NOMO-1 treated with DMSO at 0.1 percent for 48 hours (cell line): ENCODE data around the gene PLCH2.

Experiments
- DNase-seq: peaks from one replicate; lab custom pipeline; 2025; ENCODE audit not compliant: unreplicated experiment; lab: John Stamatoyannopoulos, UW

The PLCH2 gene

DNA sequence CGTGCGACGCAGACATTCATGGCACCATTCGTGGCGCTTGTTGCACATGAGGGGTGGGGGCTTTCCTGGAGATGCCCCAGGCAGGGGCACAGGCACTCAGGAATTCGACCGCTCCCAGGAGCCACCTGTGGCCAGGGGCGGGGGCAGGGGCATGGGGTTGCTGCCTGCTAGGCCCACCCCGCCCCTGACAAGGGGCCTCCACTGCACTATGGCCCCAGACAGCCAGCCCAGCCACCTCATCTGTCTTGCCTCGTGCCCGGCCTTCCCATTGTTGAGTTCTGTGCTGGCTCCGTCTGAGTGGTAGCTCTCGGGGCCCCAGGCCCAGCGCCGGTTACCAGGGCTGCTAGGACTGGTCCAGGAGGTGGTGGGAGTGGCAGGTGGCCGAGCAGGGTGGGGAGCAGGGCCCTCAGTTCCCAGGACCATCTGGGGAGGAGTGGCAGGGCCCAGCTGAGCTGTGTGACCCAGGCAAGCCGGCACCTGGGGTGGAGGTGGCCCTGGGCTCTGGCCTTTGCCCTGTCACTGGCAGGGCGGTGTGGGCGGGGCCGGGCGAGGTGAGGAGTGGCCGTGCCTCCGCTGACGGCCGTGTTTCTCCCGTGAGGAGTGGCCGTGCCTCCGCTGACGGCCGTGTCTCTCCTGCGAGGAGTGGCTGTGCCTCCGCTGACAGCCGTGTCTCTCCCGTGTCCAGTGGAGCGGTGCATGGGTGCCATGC lies 1.9 kb downstream of the PLCH2 start:
- DNase-seq = no peak

DNA sequence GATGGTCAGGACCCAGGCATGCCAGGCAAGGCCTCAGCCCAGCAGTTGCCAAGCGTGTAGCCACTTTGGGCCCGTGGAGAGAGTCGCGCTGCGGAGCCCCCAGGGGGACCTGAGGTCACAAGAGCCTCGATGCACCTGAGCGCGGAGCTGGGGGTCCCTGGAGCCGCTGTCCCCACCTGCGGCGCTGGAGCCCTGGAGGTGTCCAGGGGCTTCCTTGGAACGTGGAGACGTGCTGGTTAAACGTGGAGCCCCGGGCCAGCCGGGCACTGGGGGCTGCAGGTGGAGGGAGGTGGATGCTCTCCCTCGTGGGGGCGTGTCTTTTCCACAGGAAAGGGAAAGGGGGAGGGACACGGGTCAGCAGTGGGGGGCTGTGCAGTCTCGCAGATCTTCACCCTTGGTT lies 3.1 kb downstream of the PLCH2 start:
- no peak for DNase-seq

DNA sequence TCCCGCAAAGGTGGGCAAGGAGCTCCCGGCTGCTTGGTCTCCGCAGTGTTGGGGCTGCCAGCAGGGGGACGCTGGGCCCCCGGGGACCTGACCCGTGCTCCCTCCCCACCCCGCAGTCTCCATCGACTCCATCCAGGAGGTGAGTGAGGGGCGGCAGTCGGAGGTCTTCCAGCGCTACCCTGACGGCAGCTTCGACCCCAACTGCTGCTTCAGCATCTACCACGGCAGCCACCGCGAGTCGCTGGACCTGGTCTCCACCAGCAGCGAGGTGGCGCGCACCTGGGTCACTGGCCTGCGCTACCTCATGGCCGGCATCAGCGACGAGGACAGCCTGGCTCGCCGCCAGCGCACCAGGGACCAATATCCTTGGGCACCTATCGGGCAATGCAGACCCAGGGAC lies 3.5 kb downstream of the PLCH2 start:
- no peak for DNase-seq

DNA sequence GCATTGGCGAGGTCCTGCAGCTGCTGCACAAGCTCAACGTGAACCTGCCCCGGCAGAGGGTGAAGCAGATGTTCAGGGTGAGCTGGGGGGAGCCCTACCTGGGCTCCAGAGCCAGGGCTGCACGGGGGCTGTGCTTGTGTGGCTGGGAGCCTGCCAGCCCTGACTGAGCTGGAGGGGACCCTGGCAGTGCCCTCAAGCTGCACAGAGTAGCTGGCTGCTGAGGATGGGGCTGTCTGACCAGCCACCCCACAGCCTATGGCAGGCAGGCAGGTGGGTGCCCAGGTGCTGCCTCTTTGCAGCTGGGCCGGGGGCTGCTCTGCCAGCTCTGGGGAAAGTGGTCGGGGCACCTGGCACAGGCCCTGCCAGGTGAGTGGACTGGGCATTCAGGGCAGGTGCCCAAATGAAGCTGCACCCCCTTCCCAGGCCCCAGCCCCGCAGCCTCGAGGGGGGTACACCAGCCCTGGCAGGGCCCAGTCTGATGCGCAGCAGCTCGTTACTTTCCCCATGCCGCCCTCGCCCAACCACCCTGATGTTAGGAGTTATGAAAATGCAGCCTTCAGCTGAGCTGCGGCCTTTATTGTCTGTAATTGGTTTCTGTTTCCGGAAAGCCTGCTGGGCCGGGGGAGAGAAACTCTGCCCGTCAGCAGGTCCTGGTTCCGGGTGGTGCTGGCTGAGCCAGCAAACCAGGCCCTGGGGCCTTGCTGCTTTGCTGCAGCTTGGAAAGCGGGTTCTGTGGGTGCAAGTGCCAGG lies 4.3 kb downstream of the PLCH2 start:
- no peak for DNase-seq

DNA sequence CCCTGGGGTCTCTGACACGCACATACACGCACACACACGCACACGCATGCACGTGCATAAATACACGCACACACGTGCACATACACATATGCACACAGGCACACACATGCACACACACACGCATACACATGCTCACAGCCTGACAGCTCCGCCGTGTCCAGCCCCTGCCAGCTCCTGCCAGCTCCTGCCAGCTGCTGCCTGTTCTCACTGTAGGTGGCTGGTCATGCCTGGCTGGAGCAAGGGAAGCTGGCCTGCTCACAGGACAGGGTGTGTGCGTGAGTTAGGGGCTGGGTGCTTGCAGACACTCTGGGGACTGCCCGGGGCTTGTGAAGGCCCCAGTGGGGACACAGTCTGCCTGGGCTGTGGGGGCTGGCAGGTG lies 4.9 kb downstream of the PLCH2 start:
- DNase-seq = no peak

DNA sequence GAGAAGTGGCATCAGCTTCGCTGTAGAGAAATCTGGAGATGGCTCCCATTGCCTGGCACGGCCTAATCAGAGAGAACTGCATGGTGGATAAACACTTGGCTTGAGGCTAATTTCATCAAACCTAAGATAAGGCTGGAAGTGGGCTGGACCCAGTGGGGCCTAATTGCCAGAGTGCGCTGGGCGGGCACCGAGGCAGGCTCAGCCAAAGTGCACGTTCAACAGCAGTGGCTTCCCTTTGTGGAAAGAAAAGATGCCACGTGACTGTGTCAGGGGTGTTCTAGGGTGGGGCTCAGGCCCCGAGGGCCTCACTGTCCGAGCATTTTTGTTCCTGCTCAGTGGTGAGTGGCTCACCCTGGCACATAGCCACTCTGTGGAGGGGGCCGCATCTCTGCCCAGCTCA lies 5.8 kb downstream of the PLCH2 start:
- no peak for DNase-seq

DNA sequence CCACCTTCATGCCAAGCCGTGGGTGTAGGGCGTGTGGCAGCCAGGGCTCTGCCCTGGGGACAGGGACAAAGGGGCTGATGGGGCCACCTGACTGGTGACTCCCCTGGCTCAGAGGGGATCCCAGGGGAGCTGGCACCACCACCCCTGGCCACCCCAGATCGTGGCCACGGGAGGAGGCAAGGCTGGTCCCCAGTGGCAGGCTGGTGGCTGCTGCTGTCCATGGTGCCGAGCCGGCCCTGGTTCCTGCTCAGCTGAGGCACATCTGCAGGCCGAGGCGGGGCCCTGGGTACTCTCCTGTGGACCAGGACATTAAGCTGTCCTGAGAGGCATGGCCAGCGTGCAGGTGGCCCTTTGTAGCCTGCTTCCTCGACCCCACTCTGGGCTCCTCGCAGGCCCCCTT lies 6.5 kb downstream of the PLCH2 start:
- DNase-seq = no peak

DNA sequence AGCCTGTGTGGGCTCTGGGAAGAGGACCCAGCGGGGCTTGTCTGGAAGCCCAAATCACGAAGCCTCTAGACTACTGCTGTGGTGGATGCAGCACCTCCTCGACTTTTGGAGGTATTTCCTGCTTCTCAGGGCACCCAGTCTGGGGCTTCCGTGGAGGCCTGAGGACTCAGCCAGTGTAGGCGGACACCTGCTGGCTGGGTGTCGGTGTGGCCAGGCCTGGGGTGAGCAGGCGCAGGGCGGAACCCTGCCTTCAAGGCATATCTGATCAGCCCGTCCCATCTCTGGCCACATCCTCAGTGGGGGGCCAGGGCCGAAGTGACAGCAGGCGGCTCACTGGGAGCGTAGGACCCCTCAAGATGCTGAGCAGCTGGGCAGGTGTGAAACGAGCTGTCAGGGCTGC lies 6.9 kb downstream of the PLCH2 start:
- no peak for DNase-seq

DNA sequence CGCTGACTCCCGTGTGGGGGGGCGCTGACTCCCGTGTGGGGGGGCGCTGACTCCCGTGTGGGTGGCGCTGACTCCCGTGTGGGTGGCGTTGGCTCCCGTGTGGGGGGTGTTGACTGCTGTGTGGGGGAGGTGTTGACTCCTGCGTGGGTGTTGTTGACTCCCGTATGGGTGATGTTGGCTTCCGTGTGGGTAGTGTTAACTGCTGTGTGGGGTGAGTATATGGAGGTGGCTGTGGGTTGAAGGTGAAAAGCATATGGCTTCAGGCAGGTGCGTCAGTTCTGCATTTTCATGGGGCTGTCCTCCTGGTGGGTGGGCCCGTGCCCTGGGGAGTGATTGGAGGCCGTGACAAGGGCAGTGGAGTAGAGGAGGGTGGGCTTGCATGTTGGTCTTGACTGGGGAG lies 7.9 kb downstream of the PLCH2 start:
- DNase-seq = no peak

DNA sequence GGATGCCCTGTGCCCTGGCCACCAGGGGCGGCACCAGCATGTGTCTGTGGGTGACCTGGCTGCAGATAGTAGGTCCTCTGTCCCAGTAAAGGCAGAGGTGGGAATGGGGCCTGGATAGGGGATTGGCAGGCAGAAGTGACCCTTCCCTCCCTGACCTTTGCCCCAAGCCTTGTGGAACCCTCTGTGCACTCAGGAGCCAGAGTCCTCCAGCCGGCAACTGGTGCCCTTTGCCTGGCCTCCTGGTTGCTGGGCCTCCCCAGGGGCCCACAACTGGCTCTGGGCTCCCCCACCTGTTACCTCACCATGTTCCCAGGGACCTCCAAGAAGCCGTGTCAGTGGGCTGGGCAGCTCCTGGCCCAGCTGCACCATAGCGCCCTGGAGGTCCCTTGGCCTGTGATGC lies 10.0 kb downstream of the PLCH2 start:
- no peak for DNase-seq

DNA sequence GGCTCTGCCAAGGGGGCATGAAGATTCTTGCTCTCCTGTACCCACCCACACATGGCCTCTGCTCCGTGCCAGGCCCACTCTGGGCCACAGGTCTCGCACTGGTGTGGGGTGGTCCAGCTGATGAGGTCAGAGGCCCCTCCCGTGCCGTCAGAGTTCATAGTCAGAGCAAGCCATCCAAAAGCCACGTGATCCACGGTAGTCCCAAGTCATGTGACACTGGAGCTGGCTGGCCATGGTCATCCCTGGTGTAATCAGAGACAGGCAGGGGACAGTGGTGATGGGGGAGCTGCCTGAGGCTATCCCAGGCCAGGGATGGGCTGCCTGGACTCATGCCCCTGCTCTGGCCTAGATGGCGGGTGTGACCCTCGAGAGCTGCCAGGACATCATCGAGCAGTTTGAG lies 10.5 kb downstream of the PLCH2 start:
- no peak for DNase-seq

DNA sequence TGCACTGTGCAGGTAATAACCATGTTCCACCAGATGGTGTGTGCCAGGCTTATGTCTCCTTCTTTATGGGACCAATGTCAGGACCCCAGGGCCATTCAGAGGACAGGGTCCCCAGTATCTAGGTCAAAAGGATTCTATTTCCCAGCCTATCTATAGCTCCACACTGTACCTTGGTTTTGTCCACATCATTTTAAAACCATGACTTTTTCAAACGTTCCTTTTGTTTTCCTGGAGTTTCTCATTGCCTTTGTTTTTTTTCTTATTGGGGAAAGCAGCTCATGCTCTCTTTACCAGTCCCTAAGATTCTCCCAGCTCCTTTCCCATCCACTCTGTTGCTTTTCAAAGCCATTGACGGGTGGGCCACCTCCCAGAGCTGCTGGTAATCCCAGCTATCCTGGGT lies 12.6 kb downstream of the PLCH2 start:
- no peak for DNase-seq

DNA sequence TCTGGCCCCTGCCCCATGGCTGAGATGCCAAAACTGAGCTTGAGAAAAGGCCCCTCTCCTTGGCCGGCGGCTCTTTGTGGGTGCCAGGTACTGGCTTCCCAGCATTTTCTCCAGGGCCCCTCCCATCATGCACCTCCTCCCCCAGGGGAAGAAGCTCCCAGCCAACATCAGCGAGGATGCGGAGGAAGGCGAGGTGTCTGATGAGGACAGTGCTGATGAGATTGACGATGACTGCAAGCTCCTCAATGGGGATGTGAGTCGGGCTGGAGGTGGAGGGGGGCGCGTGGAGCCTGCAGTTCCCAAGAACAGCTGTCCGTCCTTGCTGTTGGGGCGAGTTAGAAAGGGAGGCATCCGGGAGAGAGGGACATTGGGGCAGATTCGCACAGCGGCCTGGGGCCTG lies 13.5 kb downstream of the PLCH2 start:
- no peak for DNase-seq

DNA sequence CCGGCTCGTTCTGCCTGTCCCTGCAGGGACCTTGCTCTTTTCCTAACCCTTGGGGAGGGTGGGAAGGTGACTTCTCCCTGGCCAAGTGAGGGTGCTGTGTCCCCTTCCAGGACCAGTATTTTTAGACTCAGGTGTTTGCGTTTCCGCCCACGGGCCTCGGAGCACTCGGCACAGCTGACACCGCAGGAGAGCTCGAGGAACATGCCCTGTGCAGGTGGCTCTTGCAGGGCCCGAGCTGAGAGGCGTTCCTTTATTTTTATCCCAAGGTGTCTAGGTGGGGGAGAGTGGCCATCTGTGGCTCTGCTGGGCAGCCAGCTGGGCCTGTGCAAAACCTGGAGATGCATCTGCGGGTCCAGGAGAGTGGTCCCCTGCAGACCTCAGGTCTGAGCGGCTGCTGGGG lies 16.0 kb downstream of the PLCH2 start:
- no peak for DNase-seq

DNA sequence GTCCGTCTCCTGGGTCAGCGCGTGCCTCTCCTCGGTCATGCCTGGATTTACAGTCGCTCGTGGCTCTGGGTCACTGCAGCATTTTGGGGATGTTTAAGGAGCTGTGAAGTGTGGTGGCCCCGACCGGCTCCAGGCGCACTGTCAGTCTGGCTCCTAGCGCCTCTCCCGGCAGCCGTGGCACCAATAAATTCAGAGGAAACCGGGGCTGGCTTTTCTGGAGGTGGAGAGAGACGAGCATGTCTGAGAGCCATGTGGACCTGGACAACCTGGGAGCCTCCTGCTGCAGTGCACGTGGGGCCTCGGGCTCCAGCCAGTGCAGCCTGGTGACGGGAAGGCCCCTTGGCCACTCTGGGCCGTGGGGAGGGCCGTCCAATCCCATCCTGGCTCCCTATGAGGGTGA lies 17.1 kb downstream of the PLCH2 start:
- no peak for DNase-seq

DNA sequence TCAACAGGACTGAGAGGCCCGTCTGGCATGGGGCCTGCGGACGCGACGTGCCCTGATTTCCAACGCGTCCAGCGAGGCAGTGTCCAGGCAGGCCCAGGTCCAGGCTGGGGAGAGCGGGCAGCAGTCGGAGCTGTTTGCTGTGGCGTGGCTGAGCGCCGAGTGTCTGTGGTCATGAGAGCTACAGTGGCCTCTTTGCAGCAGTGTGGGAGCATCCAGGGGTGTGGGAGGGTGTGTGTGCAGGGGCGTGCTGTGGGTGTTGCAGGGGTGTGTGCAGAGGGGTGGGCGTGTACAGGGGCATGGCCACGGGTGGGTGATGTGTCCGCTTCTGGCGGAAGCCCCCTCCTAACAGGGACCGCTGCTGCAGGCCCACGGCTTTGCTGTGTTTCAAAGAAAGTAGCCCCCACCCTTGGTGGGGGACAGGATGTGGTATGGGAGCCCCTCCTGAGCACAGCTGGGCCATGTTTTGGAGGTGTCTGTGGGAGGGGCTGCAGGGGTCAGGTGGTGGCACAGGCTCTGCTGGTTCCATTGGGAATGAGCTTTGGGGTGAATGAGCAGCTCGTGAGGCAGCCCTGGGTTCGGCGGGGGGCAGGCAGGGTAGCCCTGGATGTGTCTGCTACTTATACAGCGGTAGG lies 17.7 kb downstream of the PLCH2 start:
- DNase-seq = no peak

DNA sequence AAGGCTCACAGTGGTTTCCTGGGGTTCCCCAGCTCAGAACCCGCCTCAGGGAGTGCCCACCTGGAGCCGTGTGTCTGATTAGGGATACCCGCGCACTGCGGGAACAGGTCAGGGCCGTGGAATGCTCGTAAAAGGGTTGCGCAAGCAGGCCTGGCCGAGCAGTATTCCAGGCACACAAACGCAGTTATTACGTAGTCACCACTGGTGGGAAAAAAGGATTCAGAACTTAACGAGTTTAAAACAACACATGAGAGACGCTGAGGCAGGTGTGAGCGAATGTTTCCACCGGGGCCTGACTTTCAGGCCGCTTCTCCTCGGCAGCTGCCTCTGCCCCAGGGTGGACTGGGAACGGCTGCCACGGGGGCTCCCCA lies 18.2 kb downstream of the PLCH2 start:
- no peak for DNase-seq

DNA sequence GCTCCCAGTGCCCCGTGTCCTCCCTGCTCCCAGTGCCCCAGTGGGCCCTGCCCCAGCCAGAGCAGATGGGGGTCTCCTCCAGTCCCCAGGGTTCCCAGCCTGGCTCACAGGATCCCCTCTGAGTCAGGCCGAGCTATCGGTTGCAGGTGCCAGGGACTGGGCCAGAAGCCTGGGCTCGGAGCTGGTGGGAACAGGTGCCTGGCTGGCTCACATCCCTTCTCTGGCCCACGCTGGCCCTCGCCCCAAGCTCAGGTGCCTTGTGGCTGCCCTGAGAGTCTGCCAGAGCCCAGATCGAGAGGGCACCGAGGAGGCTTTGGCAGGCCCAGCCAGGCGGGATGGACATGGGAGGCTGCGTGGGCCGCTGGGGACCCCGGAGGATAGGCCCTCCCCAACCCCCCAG lies 18.9 kb downstream of the PLCH2 start:
- no peak for DNase-seq

DNA sequence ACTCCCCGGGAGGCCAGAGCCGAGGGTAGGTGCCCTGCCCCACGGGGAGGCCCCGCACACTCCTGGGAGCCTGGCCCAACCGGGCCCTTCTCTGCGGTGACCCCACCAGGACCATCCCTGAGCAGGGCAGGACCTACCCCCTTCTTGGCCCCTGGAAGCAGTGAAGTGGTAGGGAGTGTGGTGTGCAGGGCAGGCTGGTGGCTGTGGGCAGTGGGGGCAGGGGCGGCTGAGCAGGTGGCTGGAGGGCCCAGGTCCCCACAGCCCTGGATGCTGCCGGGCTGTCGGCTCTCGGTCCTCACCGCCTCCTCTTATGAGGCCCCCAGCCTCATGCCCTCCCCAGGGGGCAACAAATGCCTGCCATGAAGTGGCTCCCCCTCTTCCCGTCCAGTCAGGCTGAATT lies 19.5 kb downstream of the PLCH2 start:
- no peak for DNase-seq

DNA sequence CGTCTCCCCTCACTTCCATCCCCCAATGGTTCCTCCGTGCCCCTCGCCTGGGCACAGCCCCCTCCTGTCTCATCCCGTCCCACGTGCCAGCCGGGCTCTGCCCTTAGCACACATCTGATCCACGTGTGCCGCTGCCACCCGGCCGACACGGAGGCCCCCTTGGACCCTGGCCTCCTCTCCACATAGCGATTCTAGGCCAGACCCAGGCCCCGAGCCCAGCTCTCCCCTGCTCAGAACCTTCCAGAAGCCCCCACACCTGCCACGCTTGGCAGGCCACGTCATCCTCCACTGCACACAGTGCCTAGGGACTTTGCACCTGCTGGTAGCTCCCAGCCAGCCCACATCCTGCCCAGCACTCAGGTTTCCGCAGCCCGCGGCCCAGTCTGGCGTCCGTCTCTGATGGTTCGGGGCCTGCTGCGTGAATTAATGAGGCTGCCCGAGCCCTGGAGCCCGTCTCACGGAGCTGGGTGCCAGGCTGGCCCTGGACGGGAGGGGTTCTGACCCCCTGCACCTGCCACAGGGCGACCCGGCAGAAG lies 20.1 kb downstream of the PLCH2 start:
- DNase-seq = no peak

DNA sequence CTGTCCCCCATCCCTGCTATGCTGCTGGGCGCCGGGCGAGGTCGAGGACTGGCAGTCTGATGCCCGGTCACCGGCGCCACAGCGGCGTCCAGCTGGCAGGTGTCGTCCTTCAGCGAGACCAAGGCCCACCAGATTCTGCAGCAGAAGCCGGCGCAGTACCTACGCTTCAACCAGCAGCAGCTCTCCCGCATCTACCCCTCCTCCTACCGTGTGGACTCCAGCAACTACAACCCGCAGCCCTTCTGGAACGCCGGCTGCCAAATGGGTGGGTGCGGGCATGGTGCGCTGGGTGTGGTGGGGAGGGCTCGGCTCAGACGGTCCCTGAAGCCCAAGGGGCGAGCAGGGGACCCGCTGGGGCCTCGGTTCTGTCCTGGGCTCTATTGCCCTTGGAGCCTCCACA lies 20.7 kb downstream of the PLCH2 start:
- DNase-seq = no peak

DNA sequence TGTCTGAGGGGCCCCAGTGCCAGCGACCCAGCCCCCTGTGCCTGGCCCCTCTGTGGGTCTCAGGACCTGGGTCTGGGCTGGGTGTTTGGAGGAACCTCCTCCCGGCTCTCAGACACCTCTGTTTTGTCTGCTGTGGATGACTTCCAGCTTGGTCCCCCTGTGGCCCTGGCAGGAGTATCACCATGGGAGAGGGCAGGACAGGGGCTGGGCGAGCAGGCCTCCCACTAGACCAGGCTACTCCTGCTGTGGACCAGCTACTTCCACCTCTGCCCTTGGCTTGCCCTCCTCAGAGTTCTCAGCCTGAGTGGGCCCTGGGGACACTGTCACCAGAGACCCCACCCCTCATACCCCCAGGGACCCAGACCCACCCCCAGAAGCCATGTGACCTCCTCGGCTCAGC lies 21.8 kb downstream of the PLCH2 start:
- no peak for DNase-seq
